Stimulated activated naive CD8-positive, alpha-beta T cell treated with anti-CD3 and anti-CD28 coated beads, Interleukin-15, amount 100 ng/mL, for 72 hours (primary cell): ENCODE results near the gene UBE2N.
"Not testable (repeated sequence)": the region's sequence is repeated elsewhere in the genome, so short reads cannot be mapped to it uniquely, and the experiment has no call there.

Experiments used
- ATAC-seq: fragments of 150-1000 bp; cut with Tn5 transposase; 2 replicates; pipeline ENCODE4 v1.10.0; 2021; ENCODE audit warnings: mild to moderate bottlenecking, moderate library complexity
- DNase-seq, 2 donors: peaks; one replicate each; pipeline ENCODE4 v3.0.0; 2021 to 2022
- H3K27ac Mint-ChIP-seq, 2 donors: one replicate each; pipeline ENCODE4 v1.8.0; 2022; ENCODE audit warnings: mild to moderate bottlenecking in 2 of 2, mixed read lengths in 2 of 2, moderate library complexity in 2 of 2
- H3K27me3 Mint-ChIP-seq: one replicate; pipeline ENCODE4 v1.8.0; 2022; ENCODE audit warnings: mixed read lengths
- H3K4me1 Mint-ChIP-seq: one replicate; pipeline ENCODE4 v1.8.0; 2022; ENCODE audit warnings: mild to moderate bottlenecking, mixed read lengths
- H3K4me3 Mint-ChIP-seq, 2 donors: one replicate each; pipeline ENCODE4 v1.8.0; 2022; ENCODE audit warnings: mild to moderate bottlenecking in 2 of 2, mixed read lengths in 2 of 2, moderate library complexity in 1 of 2
- H3K9me3 Mint-ChIP-seq, 2 donors: one replicate each; pipeline ENCODE4 v1.8.0; 2022; ENCODE audit warnings: mixed read lengths in 2 of 2

The UBE2N gene

DNA sequence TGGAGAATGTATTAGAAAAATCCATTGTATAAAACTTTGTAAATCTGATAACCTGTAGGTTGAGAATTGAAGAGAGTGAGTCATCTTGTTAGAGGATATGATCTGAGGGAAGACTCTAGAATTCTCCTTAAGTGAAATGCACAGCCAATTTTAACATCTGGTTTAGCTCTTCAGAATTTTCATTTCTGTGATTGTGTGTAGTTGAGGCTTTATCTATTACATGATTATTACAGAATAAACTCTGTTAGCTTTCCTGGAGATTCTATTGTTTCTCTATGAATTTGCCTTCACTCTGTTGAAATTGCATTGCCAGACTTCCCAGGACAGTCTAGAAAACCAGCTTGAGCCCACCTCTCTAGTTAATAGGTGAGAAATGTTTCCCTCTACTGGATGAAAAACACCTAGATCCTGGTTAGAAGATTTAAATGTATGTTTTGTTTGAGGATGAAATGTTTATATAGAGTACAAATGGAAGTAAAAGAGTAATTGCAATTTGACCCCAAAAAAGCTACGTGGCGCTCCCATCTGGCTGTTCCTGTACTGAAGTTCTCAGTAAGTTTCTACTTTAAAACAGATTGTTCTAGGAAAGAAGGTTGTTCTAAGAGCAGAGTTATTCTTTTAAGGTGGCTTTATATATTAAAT is 61.1 kb downstream of the UBE2N start:
- Mint-ChIP-seq H3K27ac (peak overlapping the region in 1 of 2 donors; percentile 5), H3K27me3 (no peaks in the 10 kb centered on the region), H3K9me3 (peaks cover 0 to 5% of the 10 kb centered on the region in 2 donors), H3K4me3 (peak overlapping the region; percentile 97 to 98), H3K4me1 (peaks cover 61% of the 10 kb centered on the region)
- no peak for ATAC-seq
- no peak for DNase-seq

DNA sequence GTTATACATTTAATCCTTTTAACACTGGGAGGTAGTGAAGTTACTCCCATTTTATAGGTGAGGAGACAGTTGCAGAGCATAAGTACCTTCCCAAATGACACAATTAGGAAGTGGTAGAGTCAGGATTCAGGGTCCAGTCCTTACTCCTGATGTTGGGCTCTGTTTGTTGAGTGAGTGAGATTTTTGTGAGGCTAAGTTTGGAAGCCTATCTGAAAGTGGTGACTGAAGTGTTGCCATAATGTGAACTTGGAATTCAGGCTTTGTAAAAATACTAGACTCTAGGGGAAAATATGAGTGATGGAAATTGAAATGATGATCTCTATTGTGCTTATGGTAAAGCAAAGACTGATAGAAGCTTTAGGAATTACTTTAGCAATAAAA is 61.8 kb downstream of the UBE2N start:
- ATAC-seq, result no peak
- H3K4me1 Mint-ChIP-seq, result peaks cover 55% of the 10 kb centered on the region
- H3K9me3 Mint-ChIP-seq, result no peaks in the 10 kb centered on the region
- peak overlapping the region; percentile 97 to 98 for H3K4me3 Mint-ChIP-seq
- no peaks in the 10 kb centered on the region for H3K27me3 Mint-ChIP-seq
- no peak for DNase-seq
- peak overlapping the region in 1 of 2 donors; percentile 99 for H3K27ac Mint-ChIP-seq

DNA sequence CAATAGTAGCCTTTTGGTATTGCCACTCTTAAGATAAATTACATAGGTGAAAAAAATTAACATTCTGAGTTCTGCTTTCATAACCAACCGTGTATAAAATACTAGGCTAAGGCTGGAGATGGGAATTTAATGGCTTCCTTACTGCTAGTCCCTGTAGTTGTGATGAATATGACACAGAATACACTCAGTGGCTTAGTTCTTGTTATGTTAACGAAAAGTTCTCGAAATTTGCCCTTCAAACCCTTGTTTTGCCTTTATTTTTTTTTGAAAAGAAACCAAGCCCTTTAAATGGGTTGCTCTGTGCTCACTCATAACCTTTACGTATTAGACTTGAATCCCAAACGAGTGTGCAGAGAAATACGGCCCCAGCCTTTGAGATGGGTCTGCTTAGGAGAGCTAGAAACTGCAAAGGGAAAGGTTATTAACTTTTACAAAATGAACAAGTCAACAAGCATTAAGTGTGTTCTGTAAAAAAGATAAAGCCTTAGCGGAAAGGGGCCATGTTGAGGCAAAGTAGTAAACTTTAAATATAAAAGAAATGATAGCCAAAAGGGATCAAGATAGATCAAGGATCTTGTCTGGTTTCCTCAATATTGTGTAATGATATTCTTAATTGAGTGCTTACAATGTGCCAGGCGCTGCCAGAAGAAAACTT is 62.3 kb downstream of the UBE2N start:
- Mint-ChIP-seq H3K27me3 (no peaks in the 10 kb centered on the region), H3K4me1 (peaks cover 52% of the 10 kb centered on the region), H3K27ac (peak overlapping the region; percentile 98 to 99), H3K9me3 (no peaks in the 10 kb centered on the region), H3K4me3 (peak overlapping the region; percentile 97 to 98)
- no peak for DNase-seq
- no peak for ATAC-seq

DNA sequence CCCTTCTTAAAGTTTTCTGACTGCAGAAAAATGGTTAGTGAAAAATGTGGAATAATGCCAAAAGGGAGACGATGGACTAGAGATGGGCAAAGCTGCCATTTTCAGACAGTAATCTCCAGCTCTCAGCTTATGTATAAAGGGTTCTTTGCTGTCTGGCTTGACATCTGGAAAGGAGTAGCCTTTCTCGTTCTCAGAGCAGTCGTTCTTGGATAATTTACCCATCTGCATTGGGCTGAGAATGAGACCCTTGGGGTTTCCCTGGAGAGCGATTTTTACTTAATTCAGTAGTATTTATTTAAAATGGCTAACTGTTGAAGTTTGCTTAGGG is 62.8 kb downstream of the UBE2N start:
- Mint-ChIP-seq H3K4me1 (peaks cover 52% of the 10 kb centered on the region), H3K27ac (peak overlapping the region; percentile 98 to 99), H3K4me3 (peak overlapping the region; percentile 97 to 98), H3K27me3 (no peaks in the 10 kb centered on the region), H3K9me3 (no peaks in the 10 kb centered on the region)
- ATAC-seq (no peak), DNase-seq (no peak)

DNA sequence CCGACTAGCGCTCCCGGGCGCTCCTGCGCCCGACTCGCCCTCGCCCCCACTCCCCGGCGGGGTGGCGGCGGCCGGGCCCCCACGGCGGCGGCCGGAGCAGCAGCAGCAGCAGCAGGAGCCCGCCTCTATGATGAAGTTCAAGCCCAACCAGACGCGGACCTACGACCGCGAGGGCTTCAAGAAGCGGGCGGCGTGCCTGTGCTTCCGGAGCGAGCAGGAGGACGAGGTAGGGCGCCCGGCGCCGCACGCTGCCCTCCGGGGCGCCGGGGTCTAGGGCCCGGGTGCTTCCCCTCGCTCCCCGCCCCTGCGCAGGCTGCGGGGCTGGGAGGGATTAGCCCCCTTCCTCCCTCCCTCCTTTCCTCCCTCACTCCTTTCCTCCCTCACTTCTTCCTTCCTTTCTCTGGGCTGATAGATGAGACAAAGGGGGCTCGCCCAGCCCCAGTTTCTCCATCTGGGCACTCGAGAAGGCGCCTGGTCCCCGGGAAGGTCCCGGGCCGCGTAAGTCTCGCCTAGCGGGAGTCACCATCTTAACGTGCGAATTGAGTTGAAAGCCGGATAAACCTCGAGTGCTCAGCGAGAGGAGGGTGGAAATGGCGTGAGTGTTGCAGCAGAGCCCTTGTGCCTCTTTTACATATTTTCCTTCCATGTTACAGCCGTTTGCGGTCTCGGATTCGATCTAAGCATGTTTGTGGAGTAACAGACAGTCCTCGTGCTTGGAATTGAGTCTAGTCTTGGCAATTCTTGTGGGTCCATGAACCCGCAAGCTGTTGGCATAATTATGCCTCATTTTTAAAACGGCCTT is 63.4 kb downstream of the UBE2N start:
- H3K27me3 Mint-ChIP-seq, H3K9me3 Mint-ChIP-seq: not testable (repeated sequence)
- Mint-ChIP-seq H3K4me1 (peaks cover 50% of the 10 kb centered on the region), H3K27ac (peak overlapping the region; percentile 98 to 99), H3K4me3 (peak overlapping the region; percentile 97 to 98)
- peak; percentile 79 for ATAC-seq
- peak; percentile 62 to 73 for DNase-seq

DNA sequence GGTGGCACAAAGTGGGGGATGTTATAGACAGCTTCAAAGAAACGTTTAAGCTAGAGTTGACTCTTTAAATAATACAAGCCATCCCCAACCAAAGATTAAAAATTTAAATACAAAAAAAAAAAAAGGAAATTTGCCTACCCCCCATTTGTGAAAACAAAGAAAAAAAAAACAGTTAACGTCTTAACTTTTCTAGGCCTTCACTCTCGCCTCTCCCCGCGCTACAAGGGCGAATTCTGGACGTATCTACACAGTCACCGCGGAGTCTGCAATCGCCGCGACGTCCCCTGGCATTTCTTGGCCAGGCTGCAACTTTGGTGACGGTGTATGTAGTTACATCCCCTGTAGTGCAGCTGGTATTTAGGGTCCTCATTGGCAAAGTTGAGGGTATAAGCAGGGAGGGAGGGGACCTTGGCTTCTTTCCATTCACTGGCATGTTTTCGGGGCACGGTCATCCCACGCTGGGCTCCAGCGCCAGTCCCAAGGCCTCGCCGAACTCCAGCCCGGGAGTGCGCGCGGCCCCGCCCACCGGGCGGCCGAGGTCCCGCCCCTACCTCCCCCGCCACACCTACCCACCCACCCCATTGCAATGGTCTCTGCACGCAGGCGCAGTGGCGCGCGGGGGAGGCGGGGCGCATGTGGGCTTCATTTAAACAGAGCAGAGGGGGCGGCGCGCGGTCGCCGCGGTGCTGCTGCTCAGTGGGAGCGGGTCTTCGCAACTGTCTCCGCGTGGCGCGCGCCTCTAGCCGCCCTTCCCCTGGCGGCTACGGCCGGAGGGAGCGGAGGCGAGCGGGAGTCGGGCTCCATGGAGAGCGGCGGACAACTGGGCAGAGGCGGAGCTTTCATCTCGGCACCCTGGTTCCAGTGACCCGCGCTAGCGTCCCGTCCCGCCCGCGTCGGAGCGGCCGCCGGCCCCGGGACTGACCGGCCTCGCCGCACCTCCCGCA is 64.2 kb downstream of the UBE2N start, which contains the start of gene NUDT4:
TSS of gene NUDT4 (plus strand) at position 674 of the 944 bp plus-strand sequence. CDS start 398 bp downstream, outside the sequence.
- DNase-seq (peak; percentile 96), ATAC-seq (peak; percentile 90)
- no peaks in the 10 kb centered on the region for H3K9me3 Mint-ChIP-seq
- peaks cover 41% of the 10 kb centered on the region for H3K4me1 Mint-ChIP-seq
- H3K4me3 Mint-ChIP-seq, result peak within 1 kb of the TSS; percentile 97 to 98
- H3K27me3 Mint-ChIP-seq, result no peaks in the 10 kb centered on the region
- peak within 1 kb of the TSS; percentile 98 to 99 for H3K27ac Mint-ChIP-seq

DNA sequence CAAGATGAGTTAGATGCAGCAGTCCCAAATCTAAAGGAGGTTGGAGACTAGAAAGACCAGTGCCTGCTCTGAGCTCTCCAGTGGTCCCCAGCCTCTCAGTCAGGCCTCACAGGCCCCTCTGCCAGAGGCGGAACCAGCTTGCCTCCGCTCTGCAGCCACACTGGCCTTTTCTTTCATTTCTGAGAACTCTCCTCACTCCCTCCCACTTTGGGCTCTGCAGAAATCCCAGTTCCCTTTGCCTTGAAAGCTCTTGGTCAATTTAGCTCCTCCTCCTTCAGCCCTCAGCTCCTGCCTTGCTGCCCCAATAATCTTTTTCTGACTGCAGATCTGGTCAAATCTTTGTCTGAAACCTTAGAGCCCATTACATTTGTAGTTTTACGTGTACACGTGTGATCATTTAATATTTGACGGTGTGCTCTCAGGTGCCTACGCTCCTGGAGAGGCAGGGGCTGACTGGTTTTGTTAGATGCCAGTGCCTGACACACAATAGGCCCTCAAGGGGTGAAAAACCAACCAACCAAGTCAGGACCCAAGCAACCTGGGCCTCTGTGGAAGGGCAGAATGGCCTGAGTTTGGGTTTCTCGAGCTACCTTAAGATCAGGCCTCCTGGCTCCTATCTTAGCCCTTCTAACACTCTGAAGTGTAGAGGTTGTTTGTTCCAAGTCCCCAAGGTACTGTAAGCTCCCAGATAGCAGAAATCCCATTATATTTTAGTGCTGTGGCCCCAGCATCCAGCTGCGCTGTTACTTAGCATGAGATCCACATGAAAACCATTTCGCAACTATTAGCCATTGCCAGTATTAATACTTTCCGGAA is 65.1 kb downstream of the UBE2N start:
- no peak for DNase-seq
- ATAC-seq, result no peak
- Mint-ChIP-seq H3K4me3 (peak overlapping the region; percentile 73 to 78), H3K27me3 (no peaks in the 10 kb centered on the region), H3K9me3 (no peaks in the 10 kb centered on the region), H3K27ac (peak overlapping the region in 1 of 2 donors; percentile 50), H3K4me1 (peaks cover 32% of the 10 kb centered on the region)

DNA sequence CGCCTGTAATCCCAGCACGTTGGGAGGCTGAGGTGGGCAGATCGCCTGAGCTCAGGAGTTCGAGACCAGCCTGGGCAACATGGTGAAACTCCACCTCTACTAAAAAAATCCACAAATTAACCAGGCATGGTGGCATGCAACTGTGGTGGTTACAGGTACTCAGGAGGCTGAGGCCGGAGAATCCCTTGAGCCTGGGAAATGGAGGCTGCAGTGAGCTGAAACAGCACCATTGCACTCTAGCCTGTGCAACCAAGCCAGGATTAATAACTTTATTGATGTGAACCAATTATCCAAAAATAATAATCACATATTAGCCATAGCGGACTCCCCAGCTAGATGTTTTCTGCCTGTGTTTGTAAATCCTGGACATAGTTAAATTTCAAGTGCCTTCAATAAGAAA is 65.8 kb downstream of the UBE2N start:
- Mint-ChIP-seq H3K9me3 (no peaks in the 10 kb centered on the region), H3K27ac (no peak overlapping the region), H3K27me3 (no peaks in the 10 kb centered on the region), H3K4me3 (no peak overlapping the region), H3K4me1 (peaks cover 25% of the 10 kb centered on the region)
- ATAC-seq, result no peak
- no peak for DNase-seq

DNA sequence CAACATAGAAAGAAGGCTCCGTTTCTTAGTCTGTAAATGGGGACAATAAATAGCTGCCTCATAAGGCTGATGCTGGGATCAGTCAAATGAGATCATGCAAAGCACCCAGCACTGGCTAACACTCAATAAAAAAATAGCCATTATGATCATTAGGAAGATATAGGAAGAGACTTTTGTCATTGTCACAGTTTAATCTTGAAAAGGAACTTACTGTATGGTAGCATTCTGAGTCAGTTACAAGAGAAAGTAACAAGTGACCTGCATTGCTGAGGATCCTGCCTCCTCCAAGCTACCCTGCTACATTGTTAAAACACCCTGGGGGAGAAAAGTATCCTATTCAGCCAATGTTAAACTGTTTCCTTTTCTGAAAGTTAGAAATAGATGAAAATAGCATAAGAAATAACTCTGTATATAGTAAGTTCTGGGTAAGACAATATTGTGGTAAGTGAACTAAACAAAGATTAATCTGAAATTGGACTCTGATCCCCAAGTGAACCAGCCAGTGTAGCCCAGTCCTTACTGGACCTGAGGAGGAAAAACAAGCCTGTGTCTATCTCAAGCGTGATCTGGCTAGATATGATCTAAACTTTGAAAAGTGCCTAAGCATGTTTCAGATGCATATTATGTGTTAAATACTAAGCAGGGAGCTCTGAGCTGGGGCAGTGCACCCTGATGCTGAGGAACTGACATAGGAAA is 67.6 kb downstream of the UBE2N start:
- Mint-ChIP-seq H3K4me1 (peaks cover 14% of the 10 kb centered on the region), H3K4me3 (no peak overlapping the region), H3K27me3 (no peaks in the 10 kb centered on the region), H3K27ac (no peak overlapping the region), H3K9me3 (no peaks in the 10 kb centered on the region)
- ATAC-seq (no peak), DNase-seq (no peak)

DNA sequence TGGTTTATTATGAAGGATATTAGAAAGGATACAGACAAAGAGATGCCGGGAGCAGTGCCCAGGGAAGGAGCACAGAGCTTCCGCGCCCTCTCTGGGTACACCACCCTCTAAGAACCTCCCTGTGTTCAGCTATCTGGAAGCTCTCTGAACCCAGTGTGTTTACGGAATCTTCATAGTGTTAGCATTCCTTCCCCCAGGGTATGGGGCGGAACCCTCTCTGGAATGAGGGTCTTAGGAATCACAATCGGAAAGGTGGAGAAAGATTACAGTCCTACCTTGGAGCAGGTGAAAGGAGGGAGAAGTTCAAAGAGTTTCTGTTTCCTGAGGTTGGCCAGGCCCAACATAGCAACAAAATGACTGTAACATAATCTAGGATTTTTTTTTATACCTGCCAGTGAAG is 70.8 kb downstream of the UBE2N start:
- no peak for DNase-seq
- H3K9me3 Mint-ChIP-seq, result no peaks in the 10 kb centered on the region
- H3K27me3 Mint-ChIP-seq, result no peaks in the 10 kb centered on the region
- no peaks in the 10 kb centered on the region for H3K4me1 Mint-ChIP-seq
- no peak overlapping the region for H3K4me3 Mint-ChIP-seq
- ATAC-seq, result no peak
- H3K27ac Mint-ChIP-seq, result no peak overlapping the region

DNA sequence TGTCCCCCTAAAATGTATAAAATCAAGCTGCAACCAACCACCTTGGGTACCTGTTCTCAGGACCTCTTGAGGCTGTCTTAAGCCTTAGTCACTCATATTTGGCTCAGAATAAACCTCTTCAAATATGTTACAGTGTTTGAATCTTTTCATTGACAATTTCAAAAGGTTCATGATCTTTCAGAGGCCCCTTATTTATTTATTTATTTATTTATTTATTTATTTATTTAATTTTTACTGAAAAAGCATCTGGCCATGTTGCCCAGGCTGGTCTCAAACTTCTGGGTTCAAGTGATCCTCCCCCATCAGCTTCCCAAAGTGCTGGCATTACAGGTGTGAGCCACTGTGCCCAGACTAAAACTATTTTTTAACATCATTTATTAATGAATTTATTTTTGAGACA is 72.2 kb downstream of the UBE2N start:
- H3K27me3 Mint-ChIP-seq, result no peaks in the 10 kb centered on the region
- ATAC-seq (no peak), DNase-seq (no peak)
- peaks cover 4% of the 10 kb centered on the region for H3K4me1 Mint-ChIP-seq
- H3K27ac Mint-ChIP-seq, result no peak overlapping the region
- H3K4me3 Mint-ChIP-seq, result no peak overlapping the region
- no peaks in the 10 kb centered on the region for H3K9me3 Mint-ChIP-seq

DNA sequence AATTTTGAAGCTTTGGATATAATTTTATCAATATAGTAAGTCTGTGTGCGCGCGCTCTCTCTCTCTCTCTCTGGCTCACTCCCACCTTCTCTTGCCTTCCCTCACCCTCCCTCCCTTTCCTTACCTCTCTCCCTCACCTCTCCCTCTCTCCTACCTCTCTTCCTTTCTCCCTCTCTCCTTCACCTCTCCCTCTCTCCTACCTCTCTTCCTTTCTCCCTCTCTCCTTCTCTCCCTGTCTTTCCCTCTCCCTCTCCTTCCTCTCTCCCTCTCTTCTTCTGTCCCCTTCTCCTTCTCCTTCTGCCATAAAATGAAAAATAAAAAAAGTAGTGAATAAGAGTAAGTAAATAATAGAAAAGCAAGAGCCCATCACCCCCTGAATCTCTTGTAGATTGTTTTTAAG is 73.0 kb downstream of the UBE2N start:
- no peak overlapping the region for H3K4me3 Mint-ChIP-seq
- H3K27me3 Mint-ChIP-seq, result no peaks in the 10 kb centered on the region
- no peaks in the 10 kb centered on the region for H3K9me3 Mint-ChIP-seq
- no peak for ATAC-seq
- H3K4me1 Mint-ChIP-seq, result peaks cover 12% of the 10 kb centered on the region
- H3K27ac Mint-ChIP-seq, result no peak overlapping the region
- DNase-seq, result no peak

DNA sequence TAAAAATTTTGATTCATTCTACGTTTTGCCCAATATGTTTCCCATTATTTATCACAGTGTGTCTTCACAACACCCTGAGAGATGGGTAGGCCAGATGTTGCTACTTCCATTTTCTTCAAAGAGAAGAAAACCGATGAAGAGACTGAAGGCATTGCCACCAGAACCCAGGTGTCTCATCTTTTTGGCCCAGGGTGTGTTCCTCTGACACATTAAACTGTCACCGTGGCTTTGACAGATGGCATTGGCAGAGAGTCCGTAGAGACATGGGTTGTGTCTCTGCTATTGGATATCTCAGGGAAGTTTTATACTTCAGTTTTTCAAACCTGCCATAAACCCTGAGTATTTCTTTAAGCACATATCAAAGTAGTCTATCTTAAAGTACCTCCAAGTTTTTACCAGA is 75.3 kb downstream of the UBE2N start:
- Mint-ChIP-seq H3K9me3 (no peaks in the 10 kb centered on the region), H3K27me3 (no peaks in the 10 kb centered on the region), H3K27ac (no peak overlapping the region), H3K4me1 (peaks cover 19% of the 10 kb centered on the region), H3K4me3 (no peak overlapping the region)
- DNase-seq, result no peak
- ATAC-seq, result no peak
